Lower leg skin (tissue), 3 donors: ENCODE data around the gene AOPEP.

Experiments
- CTCF ChIP-seq, 3 donors: fragments of 450-650 bp; IDR thresholded peaks; one replicate each; pipeline ENCODE4 v1.5.1; 2016; ENCODE audit warnings: antibody characterized with exemption in 3 of 3, mild to moderate bottlenecking in 3 of 3, moderate library complexity in 2 of 3
- POLR2A ChIP-seq, 2 donors: fragments of 450-650 bp; IDR thresholded peaks; one replicate each; pipeline ENCODE4 v1.6.1; 2016 to 2017; ENCODE audit warnings: antibody characterized with exemption in 2 of 2, mild to moderate bottlenecking in 1 of 2, moderate library complexity in 1 of 2

DNA sequence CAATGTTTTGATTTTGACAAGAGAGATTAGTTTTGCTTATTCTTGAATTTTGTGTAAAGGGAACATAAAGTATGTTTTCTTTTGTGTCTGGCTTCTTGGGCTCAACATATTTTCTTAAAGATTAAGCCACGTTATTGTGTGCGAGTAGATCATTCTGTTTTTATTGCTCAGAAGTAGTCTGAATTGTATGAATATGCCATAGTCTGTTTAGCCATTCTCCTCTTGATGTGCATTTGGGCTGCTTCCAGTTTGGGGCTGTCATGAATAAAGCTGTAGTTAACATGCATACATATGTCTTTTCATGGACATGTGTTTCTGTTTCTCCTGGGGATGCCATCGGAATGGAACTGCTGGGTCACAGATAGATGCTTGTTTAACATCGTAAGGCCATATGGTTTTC is 392.1 kb downstream of the AOPEP start:
- TF ChIP-seq CTCF (IDR thresholded peaks at IDR 0.05) (no peak), POLR2A (IDR thresholded peaks at IDR 0.05) (no peak)
